GM12801 (cell line): ENCODE measurements around the gene MAP3K14.

ENCODE experiments used
- CTCF ChIP-seq: IDR thresholded peaks from one replicate; pipeline ENCODE4 v1.5.1; 2011; ENCODE audit warnings: control low read depth; ENCODE audit not compliant: insufficient read length; ENCODE audit errors: extremely low read depth

MAP3K14 gene

DNA sequence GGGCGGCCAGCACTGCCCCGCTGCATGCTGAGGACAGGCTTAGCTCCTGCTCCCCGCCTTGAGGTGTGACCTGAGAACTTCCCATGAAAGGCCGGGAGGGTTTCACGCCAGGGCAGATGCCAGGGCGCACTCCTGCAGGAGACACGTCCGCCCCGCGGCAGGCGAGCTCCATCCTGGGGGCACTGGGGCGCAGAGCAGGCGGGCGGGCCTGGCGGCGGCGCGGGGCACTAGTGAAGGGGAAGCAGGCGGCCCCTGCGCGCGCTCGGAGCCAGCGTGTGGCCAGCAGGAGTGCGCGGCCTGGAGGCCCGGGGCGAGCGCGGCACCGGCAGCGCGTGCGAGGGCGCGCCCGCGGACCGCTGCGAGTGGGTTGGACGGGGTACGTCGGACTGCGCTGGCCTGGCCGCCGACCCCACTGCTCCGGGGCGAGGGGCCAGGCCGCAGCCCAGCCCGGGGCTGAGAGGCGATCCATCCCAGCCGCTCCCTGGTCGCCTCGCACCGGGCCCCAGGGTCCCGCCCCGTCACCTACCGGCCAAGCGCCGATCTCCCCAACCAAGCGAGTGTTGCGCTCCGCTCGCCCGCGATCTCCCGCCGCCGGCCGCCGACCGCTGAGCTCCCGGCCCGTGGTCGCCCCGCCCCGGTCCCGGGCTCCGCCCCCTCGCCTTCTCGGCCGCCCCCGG is at the start of gene MAP3K14:
TSS of gene MAP3K14 (minus strand) at position 587 of the 677 bp plus-strand sequence. CDS start 26,275 bp downstream, outside the sequence.
- no peak for TF ChIP-seq CTCF

GRCh38 chr17:45366049-45366448 is 49.2 kb upstream of the MAP3K14 start:
- TF ChIP-seq CTCF: no peak

- no peak for TF ChIP-seq CTCF
Observed at GRCh38 chr17:45364531-45365390, 47.9 kb upstream of the MAP3K14 start.

DNA sequence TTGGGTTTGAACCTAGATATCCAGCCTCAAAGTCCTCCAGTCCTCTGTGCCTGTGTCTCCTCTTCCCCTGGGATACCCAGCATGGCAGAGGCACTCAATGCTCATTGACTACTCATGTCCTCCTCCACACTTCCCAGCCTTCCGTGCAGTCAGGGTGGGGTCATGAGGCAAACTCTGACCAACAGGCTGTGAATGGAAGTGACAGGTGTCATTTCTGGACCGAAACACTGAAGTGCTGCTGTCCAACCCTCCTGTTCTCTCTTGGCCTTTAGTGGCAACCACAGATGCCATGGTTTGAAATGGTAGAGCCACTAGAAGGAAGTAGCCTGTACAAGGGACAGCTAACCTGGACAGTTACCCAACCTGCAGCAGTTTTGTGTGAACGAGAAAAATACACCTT is 46.7 kb upstream of the MAP3K14 start:
- TF ChIP-seq CTCF: no peak

DNA sequence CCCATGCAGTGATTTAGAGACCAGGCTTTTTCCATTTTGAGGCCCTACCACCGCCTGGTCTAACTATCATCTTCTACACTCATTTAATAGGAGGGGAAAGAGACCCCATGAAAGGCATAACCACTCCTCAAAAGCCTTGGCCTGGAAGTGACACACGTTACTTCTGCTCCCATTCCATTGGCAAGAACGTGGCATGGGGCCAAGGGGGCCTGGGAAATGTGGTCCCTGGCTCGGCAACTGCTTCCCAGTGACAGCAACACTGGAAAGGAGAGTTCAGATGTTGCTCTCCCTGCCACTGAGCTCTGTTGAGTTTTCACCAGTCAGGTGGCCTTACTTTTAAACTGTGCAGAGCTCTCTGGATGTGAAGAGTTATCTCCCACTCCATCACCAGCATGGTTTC is 45.2 kb upstream of the MAP3K14 start:
- TF ChIP-seq CTCF: no peak

- TF ChIP-seq CTCF: no peak
Observed at GRCh38 chr17:45361451-45361850, 44.6 kb upstream of the MAP3K14 start.

- no peak for TF ChIP-seq CTCF
Observed at GRCh38 chr17:45357364-45357997, 40.7 kb upstream of the MAP3K14 start.
